GM18511 (cell line): ENCODE data around the gene GGT6.

ENCODE experiments used
- ATAC-seq: cut with Tn5 transposase; IDR thresholded peaks from one replicate; pipeline ENCODE4 v1.9.1; 2021; ENCODE audit warnings: mild to moderate bottlenecking, moderate library complexity; ENCODE audit not compliant: unreplicated experiment

The GGT6 gene

GRCh38 chr17:4540687-4541327 is 19.6 kb downstream of the GGT6 start:
- ATAC-seq = no peak

- ATAC-seq = no peak
Measured at GRCh38 chr17:4540224-4540651, 20.1 kb downstream of the GGT6 start.

GRCh38 chr17:4539576-4540223 is 20.7 kb downstream of the GGT6 start:
- ATAC-seq = no peak

- no peak for ATAC-seq
Measured at GRCh38 chr17:4539025-4539424, 21.4 kb downstream of the GGT6 start.

GRCh38 chr17:4538236-4539002 is 22.0 kb downstream of the GGT6 start:
- no peak for ATAC-seq

GRCh38 chr17:4537451-4538235 is 22.7 kb downstream of the GGT6 start:
- ATAC-seq = no peak

- ATAC-seq = no peak
Measured at GRCh38 chr17:4536742-4537411, 23.5 kb downstream of the GGT6 start.

GRCh38 chr17:4536259-4536741 is 24.1 kb downstream of the GGT6 start:
- no peak for ATAC-seq

- no peak for ATAC-seq
Measured at GRCh38 chr17:4535667-4536258, 24.6 kb downstream of the GGT6 start.

- ATAC-seq = no peak
Measured at GRCh38 chr17:4534928-4535666, 25.3 kb downstream of the GGT6 start.

- no peak for ATAC-seq
Measured at GRCh38 chr17:4534515-4534914, 25.9 kb downstream of the GGT6 start.

GRCh38 chr17:4533523-4534504 is 26.6 kb downstream of the GGT6 start:
- ATAC-seq = no peak

- ATAC-seq = no peak
Measured at GRCh38 chr17:4532860-4533522, 27.4 kb downstream of the GGT6 start.

GRCh38 chr17:4531988-4532736 is 28.2 kb downstream of the GGT6 start:
- no peak for ATAC-seq

- ATAC-seq = no peak
Measured at GRCh38 chr17:4530799-4531730, 29.3 kb downstream of the GGT6 start.
